ENCODE results near the gene TBC1D22B. TPM values are rescaled to one million over a fixed set of nuclear protein-coding genes. Genes with fewer than 3 reads are reported as not detected.
A peak's percentile ranks its signal among the peaks of the same experiment; 100 is the strongest.

The TBC1D22B gene
- polyA plus RNA-seq, 1 of the 3 experiments (the other 2 are of a cell fraction) = 5.3 TPM

DNA sequence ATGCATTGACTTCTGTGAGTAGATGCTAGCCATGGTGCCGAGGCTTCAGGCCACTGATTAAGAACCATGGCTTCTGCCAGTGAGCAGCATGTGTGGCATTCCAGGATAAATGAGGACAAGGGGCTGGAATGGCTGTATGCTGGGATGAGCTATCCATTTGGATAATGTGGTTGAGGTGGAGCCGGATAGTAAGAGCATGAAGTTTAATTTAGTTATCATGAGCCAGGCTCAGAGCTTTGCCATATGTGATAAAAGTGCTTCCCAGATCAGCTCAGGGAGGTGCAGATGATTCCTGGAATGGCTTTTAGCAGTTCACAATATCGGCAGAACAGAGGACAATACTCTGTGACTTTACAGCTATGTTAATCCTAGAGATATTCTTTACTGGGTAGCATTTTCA is 61.6 kb downstream of the TBC1D22B start:
- Histone ChIP-seq H3K27me3 (ENCODE audit: insufficient read depth) (no peaks in the 10 kb centered on the region), H3K4me2 (no peak overlapping the region), H3K36me3 (replicated peaks in 1 of 2; ENCODE audit: control insufficient read depth in 1 of 2, insufficient read depth in 2 of 2, low read length in 1 of 2) (peaks cover 21 to 50% of the 10 kb centered on the region in 2 experiments), H2AFZ (ENCODE audit: low read depth) (no peak overlapping the region), H3F3A (replicated peaks; ENCODE audit: insufficient read depth) (peaks cover 17% of the 10 kb centered on the region), H3K79me2 (ENCODE audit: insufficient read depth) (no peaks in the 10 kb centered on the region), H3K9me3 (no peaks in the 10 kb centered on the region), H3K9ac (no peak overlapping the region), H3K27ac (ENCODE audit: low read depth in 2 of 2, low read length in 1 of 2) (peak overlapping the region in 1 of 2 experiments; percentile 58; a peak in 2 of 4 replicates), H4K20me1 (ENCODE audit: insufficient read depth) (peaks cover 5% of the 10 kb centered on the region; the same call in 1 of the 2 replicates), H3K4me1 (ENCODE audit: control insufficient read depth in 1 of 2, insufficient read depth in 2 of 2, low read depth in 1 of 2, low read length in 1 of 2) (peaks cover 10 to 23% of the 10 kb centered on the region in 2 experiments; a peak in 3 of 4 replicates), H3K4me3 (ENCODE audit: low read depth in 2 of 2, low read length in 1 of 2) (no peak overlapping the region), H3K9me2 (no peaks in the 10 kb centered on the region)
- ChIA-PET CTCF (interaction anchor here (0.6 to 3.0 kb wide), 9 partner anchors 10 to 373 kb away, joined by 3 to 11 read pairs (median 3); no protein-coding TSS in a partner anchor), POLR2A (interaction anchor here (0.8 kb wide), 1 partner anchor 62 kb away, joined by 4 read pairs; no protein-coding TSS in a partner anchor)
- DNase-seq = peak; percentile 68
- 72% methylated on average over 3 of the region's 3 CpGs for WGBS (ENCODE audit: low lambda C conversion rate)
- TF ChIP-seq, protein P1, sequence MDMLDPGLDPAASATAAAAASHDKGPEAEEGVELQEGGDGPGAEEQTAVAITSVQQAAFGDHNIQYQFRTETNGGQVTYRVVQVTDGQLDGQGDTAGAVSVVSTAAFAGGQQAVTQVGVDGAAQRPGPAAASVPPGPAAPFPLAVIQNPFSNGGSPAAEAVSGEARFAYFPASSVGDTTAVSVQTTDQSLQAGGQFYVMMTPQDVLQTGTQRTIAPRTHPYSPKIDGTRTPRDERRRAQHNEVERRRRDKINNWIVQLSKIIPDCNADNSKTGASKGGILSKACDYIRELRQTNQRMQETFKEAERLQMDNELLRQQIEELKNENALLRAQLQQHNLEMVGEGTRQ (IDR thresholded peaks at IDR 0.05; ENCODE audit: borderline replicate concordance, low read depth, low read length) = no peak
- TF ChIP-seq ELF1 (IDR thresholded peaks at IDR 0.05) (no peak), JUND (IDR thresholded peaks at IDR 0.05) (no peak), CHD2 (IDR thresholded peaks at IDR 0.05; ENCODE audit: low read length, partially characterized antibody) (no peak), NRF1 (IDR thresholded peaks at IDR 0.05; ENCODE audit: low read depth, low read length) (no peak), GABPA (IDR thresholded peaks at IDR 0.05; ENCODE audit: low read depth) (no peak), RFX5 (IDR thresholded peaks at IDR 0.05; ENCODE audit: low read length) (no peak), EZH2phosphoT487 (IDR thresholded peaks at IDR 0.05; ENCODE audit: borderline replicate concordance, low read depth) (no peak), YY1 (IDR thresholded peaks at IDR 0.05; ENCODE audit: low read depth) (no peak), SMC3 (IDR thresholded peaks at IDR 0.05; ENCODE audit: low read depth, low read length) (no peak), RXRA (IDR thresholded peaks at IDR 0.05; ENCODE audit: borderline replicate concordance, low read depth) (no peak), RCOR1 (IDR thresholded peaks at IDR 0.05; ENCODE audit: low read length) (peak; percentile 69), FOXM1 (IDR thresholded peaks at IDR 0.05; ENCODE audit: low read depth) (no peak), FOSL2 (IDR thresholded peaks at IDR 0.05; ENCODE audit: borderline replicate concordance, low read depth) (no peak), MEF2A (IDR thresholded peaks at IDR 0.05; ENCODE audit: borderline replicate concordance, low read depth) (no peak), POLR2AphosphoS5 (IDR thresholded peaks at IDR 0.05; ENCODE audit: low read depth, low read length) (no peak), MXI1 (IDR thresholded peaks at IDR 0.05; ENCODE audit: low read depth, low read length) (peak; percentile 76; the same call in 1 of the 2 replicates), NFIC (IDR thresholded peaks at IDR 0.05; ENCODE audit: borderline replicate concordance) (no peak), GATA2 (CRISPR knock-in tag; IDR thresholded peaks at IDR 0.05) (no peak)
- TF ChIP-seq, protein P2, sequence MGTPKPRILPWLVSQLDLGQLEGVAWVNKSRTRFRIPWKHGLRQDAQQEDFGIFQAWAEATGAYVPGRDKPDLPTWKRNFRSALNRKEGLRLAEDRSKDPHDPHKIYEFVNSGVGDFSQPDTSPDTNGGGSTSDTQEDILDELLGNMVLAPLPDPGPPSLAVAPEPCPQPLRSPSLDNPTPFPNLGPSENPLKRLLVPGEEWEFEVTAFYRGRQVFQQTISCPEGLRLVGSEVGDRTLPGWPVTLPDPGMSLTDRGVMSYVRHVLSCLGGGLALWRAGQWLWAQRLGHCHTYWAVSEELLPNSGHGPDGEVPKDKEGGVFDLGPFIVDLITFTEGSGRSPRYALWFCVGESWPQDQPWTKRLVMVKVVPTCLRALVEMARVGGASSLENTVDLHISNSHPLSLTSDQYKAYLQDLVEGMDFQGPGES (IDR thresholded peaks at IDR 0.05; ENCODE audit: low read depth, low read length) = no peak
- TF ChIP-seq, protein P3, sequence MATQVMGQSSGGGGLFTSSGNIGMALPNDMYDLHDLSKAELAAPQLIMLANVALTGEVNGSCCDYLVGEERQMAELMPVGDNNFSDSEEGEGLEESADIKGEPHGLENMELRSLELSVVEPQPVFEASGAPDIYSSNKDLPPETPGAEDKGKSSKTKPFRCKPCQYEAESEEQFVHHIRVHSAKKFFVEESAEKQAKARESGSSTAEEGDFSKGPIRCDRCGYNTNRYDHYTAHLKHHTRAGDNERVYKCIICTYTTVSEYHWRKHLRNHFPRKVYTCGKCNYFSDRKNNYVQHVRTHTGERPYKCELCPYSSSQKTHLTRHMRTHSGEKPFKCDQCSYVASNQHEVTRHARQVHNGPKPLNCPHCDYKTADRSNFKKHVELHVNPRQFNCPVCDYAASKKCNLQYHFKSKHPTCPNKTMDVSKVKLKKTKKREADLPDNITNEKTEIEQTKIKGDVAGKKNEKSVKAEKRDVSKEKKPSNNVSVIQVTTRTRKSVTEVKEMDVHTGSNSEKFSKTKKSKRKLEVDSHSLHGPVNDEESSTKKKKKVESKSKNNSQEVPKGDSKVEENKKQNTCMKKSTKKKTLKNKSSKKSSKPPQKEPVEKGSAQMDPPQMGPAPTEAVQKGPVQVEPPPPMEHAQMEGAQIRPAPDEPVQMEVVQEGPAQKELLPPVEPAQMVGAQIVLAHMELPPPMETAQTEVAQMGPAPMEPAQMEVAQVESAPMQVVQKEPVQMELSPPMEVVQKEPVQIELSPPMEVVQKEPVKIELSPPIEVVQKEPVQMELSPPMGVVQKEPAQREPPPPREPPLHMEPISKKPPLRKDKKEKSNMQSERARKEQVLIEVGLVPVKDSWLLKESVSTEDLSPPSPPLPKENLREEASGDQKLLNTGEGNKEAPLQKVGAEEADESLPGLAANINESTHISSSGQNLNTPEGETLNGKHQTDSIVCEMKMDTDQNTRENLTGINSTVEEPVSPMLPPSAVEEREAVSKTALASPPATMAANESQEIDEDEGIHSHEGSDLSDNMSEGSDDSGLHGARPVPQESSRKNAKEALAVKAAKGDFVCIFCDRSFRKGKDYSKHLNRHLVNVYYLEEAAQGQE (IDR thresholded peaks at IDR 0.05; ENCODE audit: low read depth, low read length) = peak; percentile 43; the same call in 1 of the 2 replicates
- TF ChIP-seq, protein P4, sequence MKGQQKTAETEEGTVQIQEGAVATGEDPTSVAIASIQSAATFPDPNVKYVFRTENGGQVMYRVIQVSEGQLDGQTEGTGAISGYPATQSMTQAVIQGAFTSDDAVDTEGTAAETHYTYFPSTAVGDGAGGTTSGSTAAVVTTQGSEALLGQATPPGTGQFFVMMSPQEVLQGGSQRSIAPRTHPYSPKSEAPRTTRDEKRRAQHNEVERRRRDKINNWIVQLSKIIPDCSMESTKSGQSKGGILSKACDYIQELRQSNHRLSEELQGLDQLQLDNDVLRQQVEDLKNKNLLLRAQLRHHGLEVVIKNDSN (IDR thresholded peaks at IDR 0.05; ENCODE audit: borderline replicate concordance, low read depth) = no peak
- TF ChIP-seq, protein P5, sequence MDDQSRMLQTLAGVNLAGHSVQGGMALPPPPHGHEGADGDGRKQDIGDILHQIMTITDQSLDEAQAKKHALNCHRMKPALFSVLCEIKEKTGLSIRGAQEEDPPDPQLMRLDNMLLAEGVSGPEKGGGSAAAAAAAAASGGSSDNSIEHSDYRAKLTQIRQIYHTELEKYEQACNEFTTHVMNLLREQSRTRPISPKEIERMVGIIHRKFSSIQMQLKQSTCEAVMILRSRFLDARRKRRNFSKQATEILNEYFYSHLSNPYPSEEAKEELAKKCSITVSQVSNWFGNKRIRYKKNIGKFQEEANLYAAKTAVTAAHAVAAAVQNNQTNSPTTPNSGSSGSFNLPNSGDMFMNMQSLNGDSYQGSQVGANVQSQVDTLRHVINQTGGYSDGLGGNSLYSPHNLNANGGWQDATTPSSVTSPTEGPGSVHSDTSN (IDR thresholded peaks at IDR 0.05) = no peak
- TF ChIP-seq, protein P6, sequence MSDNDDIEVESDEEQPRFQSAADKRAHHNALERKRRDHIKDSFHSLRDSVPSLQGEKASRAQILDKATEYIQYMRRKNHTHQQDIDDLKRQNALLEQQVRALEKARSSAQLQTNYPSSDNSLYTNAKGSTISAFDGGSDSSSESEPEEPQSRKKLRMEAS (IDR thresholded peaks at IDR 0.05; ENCODE audit: low read depth) = no peak
- TF ChIP-seq, protein P7, sequence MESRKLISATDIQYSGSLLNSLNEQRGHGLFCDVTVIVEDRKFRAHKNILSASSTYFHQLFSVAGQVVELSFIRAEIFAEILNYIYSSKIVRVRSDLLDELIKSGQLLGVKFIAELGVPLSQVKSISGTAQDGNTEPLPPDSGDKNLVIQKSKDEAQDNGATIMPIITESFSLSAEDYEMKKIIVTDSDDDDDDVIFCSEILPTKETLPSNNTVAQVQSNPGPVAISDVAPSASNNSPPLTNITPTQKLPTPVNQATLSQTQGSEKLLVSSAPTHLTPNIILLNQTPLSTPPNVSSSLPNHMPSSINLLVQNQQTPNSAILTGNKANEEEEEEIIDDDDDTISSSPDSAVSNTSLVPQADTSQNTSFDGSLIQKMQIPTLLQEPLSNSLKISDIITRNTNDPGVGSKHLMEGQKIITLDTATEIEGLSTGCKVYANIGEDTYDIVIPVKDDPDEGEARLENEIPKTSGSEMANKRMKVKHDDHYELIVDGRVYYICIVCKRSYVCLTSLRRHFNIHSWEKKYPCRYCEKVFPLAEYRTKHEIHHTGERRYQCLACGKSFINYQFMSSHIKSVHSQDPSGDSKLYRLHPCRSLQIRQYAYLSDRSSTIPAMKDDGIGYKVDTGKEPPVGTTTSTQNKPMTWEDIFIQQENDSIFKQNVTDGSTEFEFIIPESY (IDR thresholded peaks at IDR 0.05; ENCODE audit: borderline replicate concordance, low read depth) = no peak
